HG02798 (cell line): Measurements from ENCODE around the gene TAAR8.
"Not testable (repeated sequence)": the region's sequence is repeated elsewhere in the genome, so short reads cannot be mapped to it uniquely, and the experiment has no call there.

ENCODE experiments used
- ATAC-seq: cut with Tn5 transposase; IDR thresholded peaks from one replicate; pipeline ENCODE4 v1.9.1; 2021; ENCODE audit warnings: mild to moderate bottlenecking; ENCODE audit not compliant: unreplicated experiment, poor library complexity

The TAAR8 gene

GRCh38 chr6:132552372-132552771, at the start of gene TAAR8:
TAAR8 (plus strand) TSS chr6:132552672; CDS start chr6:132552693, 21 bp downstream.
- no peak for ATAC-seq

GRCh38 chr6:132504757-132505156, 47.7 kb upstream of the TAAR8 start:
- no peak for ATAC-seq

GRCh38 chr6:132505158-132505557, 47.3 kb upstream of the TAAR8 start:
- peak; percentile 52 for ATAC-seq

GRCh38 chr6:132506461-132506860, 46.0 kb upstream of the TAAR8 start:
- no peak for ATAC-seq

GRCh38 chr6:132506869-132507808, 45.3 kb upstream of the TAAR8 start:
- ATAC-seq: no peak

- peak; percentile 9 for ATAC-seq
Measured at GRCh38 chr6:132511210-132511830, 41.2 kb upstream of the TAAR8 start.

- ATAC-seq: no peak
Measured at GRCh38 chr6:132511831-132512220, 40.6 kb upstream of the TAAR8 start.

GRCh38 chr6:132512342-132512637, 40.2 kb upstream of the TAAR8 start:
- ATAC-seq: no peak

- ATAC-seq: peak; percentile 93
Measured at GRCh38 chr6:132512638-132513632, 39.5 kb upstream of the TAAR8 start, which contains the start of gene STX7. STX7 (minus strand) TSS chr6:132513116; CDS start chr6:132503530, 9,586 bp downstream.

GRCh38 chr6:132513831-132514545, 38.5 kb upstream of the TAAR8 start:
- no peak for ATAC-seq

GRCh38 chr6:132515386-132515785, 37.1 kb upstream of the TAAR8 start:
- ATAC-seq: no peak

GRCh38 chr6:132520953-132521352, 31.5 kb upstream of the TAAR8 start:
- ATAC-seq: no peak

GRCh38 chr6:132524646-132525045, 27.8 kb upstream of the TAAR8 start:
- no peak for ATAC-seq

GRCh38 chr6:132525866-132526265, 26.6 kb upstream of the TAAR8 start:
- no peak for ATAC-seq

- ATAC-seq: no peak
Measured at GRCh38 chr6:132526461-132526860, 26.0 kb upstream of the TAAR8 start.

- no peak for ATAC-seq
Measured at GRCh38 chr6:132527791-132528190, 24.7 kb upstream of the TAAR8 start.

- ATAC-seq: peak; percentile 94
Measured at GRCh38 chr6:132530293-132530974, 22.0 kb upstream of the TAAR8 start.

GRCh38 chr6:132534546-132534945, 17.9 kb upstream of the TAAR8 start:
- ATAC-seq: not testable (repeated sequence)

- no peak for ATAC-seq
Measured at GRCh38 chr6:132537145-132537544, 15.3 kb upstream of the TAAR8 start.
